CD4-positive, alpha-beta T cell treated with Interferon gamma for 1 hour (primary cell): ENCODE data around the gene ZSCAN26.
"Not testable (repeated sequence)": the region's sequence is repeated elsewhere in the genome, so short reads cannot be mapped to it uniquely, and the experiment has no call there.

Experiments
- DNase-seq: peaks from one replicate; pipeline ENCODE4 v3.0.0-alpha.2; 2020

ZSCAN26 gene

DNA sequence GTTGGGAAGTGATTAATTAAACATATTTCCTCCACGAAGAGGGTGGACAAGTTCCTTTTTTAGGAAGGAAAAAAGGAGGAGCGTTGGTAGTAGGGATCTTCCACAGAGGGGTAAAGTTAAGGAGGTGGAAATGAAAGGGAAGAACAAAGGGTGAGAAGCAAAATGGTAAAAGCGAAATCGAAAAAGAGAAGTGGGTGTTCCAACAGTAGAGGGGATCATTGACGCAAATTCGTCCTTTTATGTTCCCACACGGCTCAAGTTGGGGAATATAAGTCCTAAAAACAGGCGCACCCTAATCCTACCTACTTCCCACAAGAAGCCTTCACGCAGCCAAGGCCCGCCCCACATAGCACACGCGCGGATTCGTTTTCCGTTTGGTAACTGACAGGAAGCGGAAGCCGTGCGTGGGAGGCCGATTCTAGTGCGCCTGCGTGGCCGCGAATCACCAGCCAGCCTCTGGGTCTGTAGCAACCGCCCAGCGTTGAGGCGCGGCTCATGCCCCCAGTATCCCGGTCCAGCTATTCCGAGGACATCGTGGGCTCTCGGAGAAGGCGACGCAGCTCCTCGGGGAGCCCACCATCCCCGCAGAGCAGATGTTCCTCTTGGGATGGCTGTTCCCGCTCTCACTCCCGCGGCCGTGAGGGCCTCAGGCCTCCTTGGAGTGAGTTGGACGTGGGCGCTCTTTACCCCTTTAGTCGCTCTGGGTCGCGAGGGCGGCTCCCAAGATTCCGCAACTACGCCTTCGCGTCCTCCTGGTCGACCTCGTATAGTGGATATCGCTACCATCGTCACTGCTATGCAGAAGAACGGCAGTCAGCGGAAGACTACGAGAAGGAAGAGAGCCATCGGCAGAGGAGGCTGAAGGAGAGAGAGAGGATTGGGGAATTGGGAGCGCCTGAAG, 7.8 kb upstream of the ZSCAN26 start, which contains the start of gene NKAPL:
Gene NKAPL (plus strand): TSS at position 421 of the 901 bp plus-strand sequence. CDS start 75 bp downstream, at position 496.
- peak; percentile 77 for DNase-seq

- DNase-seq, result no peak
Observed at GRCh38 chr6:28263922-28264321, 3.0 kb upstream of the ZSCAN26 start.

GRCh38 chr6:28264834-28265401, 2.0 kb upstream of the ZSCAN26 start:
- no peak for DNase-seq

GRCh38 chr6:28266563-28266961, 381 bp upstream of the ZSCAN26 start:
- DNase-seq, result no peak

GRCh38 chr6:28267695-28268059, 734 bp downstream of the ZSCAN26 start:
- DNase-seq, result no peak

DNA sequence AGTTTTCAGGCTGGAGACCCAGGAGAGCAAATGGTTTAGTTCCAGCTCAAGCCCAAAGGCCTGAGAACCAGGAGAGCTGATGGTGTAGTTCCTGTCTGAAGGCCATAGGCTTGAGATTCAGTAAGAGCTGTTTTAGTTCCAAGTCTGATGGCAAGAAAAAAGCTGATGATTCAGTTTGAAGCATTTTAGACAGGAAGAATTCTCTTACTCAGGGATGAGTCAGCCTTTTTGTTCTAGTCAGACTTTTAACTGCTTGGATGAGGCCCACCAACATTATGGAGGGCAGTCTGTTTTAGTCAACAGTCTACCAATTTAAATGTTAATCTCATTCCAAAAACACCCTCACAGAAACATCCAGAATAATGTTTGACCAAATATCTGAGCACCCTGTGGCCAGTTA, 2.5 kb downstream of the ZSCAN26 start:
- no peak for DNase-seq

DNA sequence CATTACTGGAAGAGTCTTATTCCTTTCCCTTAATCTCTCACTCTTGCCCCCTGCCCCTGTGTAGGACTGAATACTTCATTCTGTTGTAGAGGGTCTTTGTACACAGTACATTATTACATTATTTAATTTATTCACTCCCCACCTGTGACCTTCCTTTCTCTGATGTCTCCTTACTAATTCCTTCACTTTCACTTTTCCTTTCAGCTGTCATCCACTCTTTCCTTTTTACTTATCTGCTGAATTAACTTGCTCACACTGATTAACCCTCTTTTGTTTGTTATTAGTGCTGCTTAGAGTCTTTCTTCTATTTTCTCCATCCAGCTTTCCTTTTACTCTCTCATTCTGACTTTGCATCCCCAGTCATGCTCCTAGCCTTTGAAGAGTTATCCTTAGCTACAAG, 7.9 kb downstream of the ZSCAN26 start:
- no peak for DNase-seq

DNA sequence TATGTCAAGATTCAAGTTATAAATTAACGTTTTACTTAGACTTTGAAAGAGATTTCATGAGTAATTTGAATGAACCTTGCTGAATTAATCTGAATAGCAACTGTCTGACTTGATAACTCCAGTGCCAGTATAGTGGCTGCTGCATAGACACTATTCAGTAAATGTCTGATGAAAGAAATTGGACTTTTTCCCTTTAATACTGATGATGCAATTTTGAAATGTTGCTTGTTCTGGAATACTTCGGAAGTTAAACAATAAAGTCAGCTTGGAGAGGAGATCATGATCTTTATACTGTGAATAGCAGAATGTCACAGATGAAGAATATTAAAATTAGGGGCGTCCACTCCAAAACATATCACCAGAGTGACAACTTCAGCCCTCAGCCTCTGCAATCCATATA, 10.8 kb downstream of the ZSCAN26 start:
- DNase-seq, result no peak

- no peak for DNase-seq
Observed at GRCh38 chr6:28280595-28281287, 13.8 kb downstream of the ZSCAN26 start.

- DNase-seq, result peak; percentile 31
Observed at GRCh38 chr6:28281288-28282064, 14.5 kb downstream of the ZSCAN26 start, which contains the start of gene PGBD1. PGBD1 (plus strand) TSS chr6:28281572; CDS start chr6:28283814, 2,242 bp downstream.

- DNase-seq, result no peak
Observed at GRCh38 chr6:28282926-28283325, 16.0 kb downstream of the ZSCAN26 start.

DNA sequence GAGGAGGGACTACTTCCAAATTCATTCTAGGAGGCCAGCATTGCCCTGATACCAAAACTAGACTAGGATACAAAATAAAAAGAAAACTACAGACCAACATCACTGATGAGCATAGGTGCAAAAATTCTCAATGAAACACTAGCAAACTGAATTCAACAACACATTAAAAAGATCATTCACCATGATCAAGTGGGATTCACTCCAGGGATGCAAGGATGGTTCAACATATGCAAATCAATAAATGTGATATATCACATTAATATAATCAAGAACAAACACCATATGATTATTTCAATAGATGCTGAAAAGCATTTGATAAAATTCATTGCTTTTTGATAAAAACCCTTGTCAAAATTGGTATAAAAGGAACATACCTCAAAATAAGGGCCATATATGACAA, 24.6 kb downstream of the ZSCAN26 start:
- no peak for DNase-seq

GRCh38 chr6:28295326-28295725, 28.4 kb downstream of the ZSCAN26 start:
- no peak for DNase-seq

GRCh38 chr6:28296520-28297060, 29.6 kb downstream of the ZSCAN26 start:
- no peak for DNase-seq

- DNase-seq, result no peak
Observed at GRCh38 chr6:28303570-28303969, 36.6 kb downstream of the ZSCAN26 start.

- DNase-seq, result not testable (repeated sequence)
Observed at GRCh38 chr6:28306363-28306762, 39.4 kb downstream of the ZSCAN26 start.

- DNase-seq, result no peak
Observed at GRCh38 chr6:28311139-28311823, 44.3 kb downstream of the ZSCAN26 start.

GRCh38 chr6:28312939-28313338, 46.0 kb downstream of the ZSCAN26 start:
- DNase-seq, result no peak

- no peak for DNase-seq
Observed at GRCh38 chr6:28315628-28316027, 48.7 kb downstream of the ZSCAN26 start.

- not testable (repeated sequence) for DNase-seq
Observed at GRCh38 chr6:28317866-28318265, 50.9 kb downstream of the ZSCAN26 start.

- DNase-seq, result no peak
Observed at GRCh38 chr6:28322661-28323060, 55.7 kb downstream of the ZSCAN26 start.
